ENCODE measurements around the gene VWA8. TPM values are rescaled to one million over a fixed set of nuclear protein-coding genes. Genes with fewer than 3 reads are reported as not detected.

Gene VWA8
- total and polyA plus RNA-seq, 2 of the 8 experiments (the other 6 are each of a cell fraction or from before 2014, with no cell fraction given) = 5.9 to 19.6 TPM

DNA sequence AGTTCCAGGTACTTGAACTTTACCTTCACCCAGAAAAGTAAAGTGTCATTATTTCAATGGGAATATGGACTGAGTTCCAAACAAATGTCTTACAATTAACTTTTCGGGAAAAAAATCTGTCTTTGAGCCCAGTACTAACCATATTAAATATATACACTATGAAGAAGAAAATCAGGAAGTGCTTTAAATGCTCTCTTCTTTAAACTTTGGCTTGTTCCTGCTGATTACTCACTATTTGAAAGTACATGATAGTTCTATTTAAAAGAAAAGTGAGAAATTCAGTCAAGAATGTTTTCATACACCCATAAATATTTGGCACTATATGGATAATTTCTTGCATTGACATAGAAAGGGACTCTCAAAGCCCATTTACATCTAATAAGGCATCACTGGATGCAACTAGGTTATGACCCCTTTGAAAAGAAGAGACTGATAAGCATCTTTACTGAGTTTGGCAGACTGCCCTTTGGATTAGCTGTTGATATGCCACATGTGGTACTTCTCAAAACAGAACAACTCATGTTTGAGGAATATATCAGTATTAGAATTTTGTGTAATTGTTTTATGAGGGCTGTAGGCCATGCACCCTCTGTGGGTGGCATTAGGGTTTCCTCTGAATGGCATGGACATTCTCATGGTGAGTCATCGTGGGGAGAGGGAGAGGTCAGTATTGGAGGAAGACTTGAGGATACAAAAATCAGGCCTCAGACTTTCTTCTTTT is 25.0 kb upstream of the VWA8 start (continued):
- TF ChIP-seq GABPA (IDR thresholded peaks at IDR 0.05; ENCODE audit: borderline replicate concordance, insufficient read depth, low read length) (no peak), JUND (IDR thresholded peaks at IDR 0.05; ENCODE audit: low read length) (no peak), HDAC6 (IDR thresholded peaks at IDR 0.05; ENCODE audit: low read depth, low read length) (no peak), RBBP5 (IDR thresholded peaks at IDR 0.05; ENCODE audit: borderline replicate concordance, low read depth, low read length) (no peak), CBX5 (IDR thresholded peaks at IDR 0.05; ENCODE audit: low read depth, low read length) (no peak), MAFK (IDR thresholded peaks at IDR 0.05; ENCODE audit: low read depth, low read length) (no peak)
- TF ChIP-seq, protein P1, sequence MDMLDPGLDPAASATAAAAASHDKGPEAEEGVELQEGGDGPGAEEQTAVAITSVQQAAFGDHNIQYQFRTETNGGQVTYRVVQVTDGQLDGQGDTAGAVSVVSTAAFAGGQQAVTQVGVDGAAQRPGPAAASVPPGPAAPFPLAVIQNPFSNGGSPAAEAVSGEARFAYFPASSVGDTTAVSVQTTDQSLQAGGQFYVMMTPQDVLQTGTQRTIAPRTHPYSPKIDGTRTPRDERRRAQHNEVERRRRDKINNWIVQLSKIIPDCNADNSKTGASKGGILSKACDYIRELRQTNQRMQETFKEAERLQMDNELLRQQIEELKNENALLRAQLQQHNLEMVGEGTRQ (IDR thresholded peaks at IDR 0.05; ENCODE audit: low read length) = no peak
